Transverse colon (tissue), 3 donors: ENCODE results near the gene CYP8B1.

Experiments
- CTCF ChIP-seq, 5 experiments: fragments of 200-600 bp in 3 of 5; fragments of 450-650 bp in 2 of 5; sonication (generic) in 3 of 5; IDR thresholded peaks; 1 replicate in 2 of 5; 2 replicates in 3 of 5; pipeline ENCODE4 v1.5.1; 2016 to 2017; ENCODE audit warnings: antibody characterized with exemption in 5 of 5, inconsistent platforms in 3 of 5, mild to moderate bottlenecking in 2 of 5, moderate library complexity in 1 of 5
- EP300 ChIP-seq: sonication (generic); formaldehyde crosslinking; IDR thresholded peaks from one replicate; pipeline ENCODE4 v1.6.1; 2017; ENCODE audit warnings: antibody characterized with exemption, low read depth

DNA sequence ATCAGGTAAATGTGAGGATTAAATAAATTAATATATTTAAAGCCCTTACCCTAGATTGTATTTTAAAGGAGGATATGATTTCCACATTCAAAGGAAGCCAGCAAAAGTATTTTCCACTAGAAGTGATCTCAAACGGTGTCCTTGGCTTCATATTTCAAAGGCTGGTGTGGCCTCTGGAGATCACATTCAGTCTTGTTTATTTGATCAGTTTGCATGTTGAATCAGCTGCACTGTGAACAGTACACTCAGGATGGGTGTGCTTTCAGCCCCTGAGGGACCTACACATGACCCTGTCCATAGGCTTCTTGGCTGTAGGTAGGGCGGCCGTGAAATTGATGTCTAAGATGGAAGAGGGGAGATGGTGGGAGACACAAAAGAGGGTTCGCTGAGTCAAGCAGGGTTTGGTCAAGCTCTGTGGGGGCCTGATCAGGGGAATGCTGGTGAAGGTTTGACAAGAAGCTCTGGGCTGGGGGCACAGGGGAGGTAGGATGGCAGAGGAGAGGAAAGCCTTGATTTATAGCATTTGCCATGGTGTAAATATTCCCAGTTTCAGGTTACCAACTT lies 21.9 kb downstream of the CYP8B1 start:
- TF ChIP-seq CTCF (IDR thresholded peaks at IDR 0.05) (no peak), EP300 (no peak)
